KMS-11 (cell line): ENCODE results near the gene DLEU7.

ENCODE experiments used
- H2AFZ ChIP-seq: fragments of 200-600 bp; sonication (generic); 2 replicates; pipeline ENCODE4 v1.6.1; 2016; ENCODE audit warnings: antibody characterized with exemption, mixed run types, low read depth
- H3K27ac ChIP-seq: fragments of 200-600 bp; sonication (generic); 2 replicates; pipeline ENCODE4 v1.6.1; 2016; ENCODE audit warnings: mild to moderate bottlenecking, mixed run types
- H3K27me3 ChIP-seq: fragments of 200-600 bp; sonication (generic); 2 replicates; pipeline ENCODE4 v1.6.1; 2017; ENCODE audit warnings: mild to moderate bottlenecking, low read depth, mixed run types, moderate library complexity; ENCODE audit not compliant: insufficient read depth
- H3K36me3 ChIP-seq: fragments of 200-600 bp; sonication (generic); 2 replicates; pipeline ENCODE4 v1.6.1; 2017; ENCODE audit warnings: mild to moderate bottlenecking, mixed run types; ENCODE audit not compliant: insufficient read depth
- H3K4me1 ChIP-seq: fragments of 200-600 bp; sonication (generic); 2 replicates; pipeline ENCODE4 v1.6.1; 2016; ENCODE audit warnings: mild to moderate bottlenecking, low read depth, mixed run types; ENCODE audit not compliant: poor library complexity, severe bottlenecking
- H3K4me2 ChIP-seq: fragments of 200-600 bp; sonication (generic); 2 replicates; pipeline ENCODE4 v1.7.0; 2016; ENCODE audit warnings: mild to moderate bottlenecking, mixed run types
- H3K4me3 ChIP-seq: fragments of 200-600 bp; sonication (generic); IDR thresholded peaks from 2 replicates; pipeline ENCODE4 v1.6.1; 2017; ENCODE audit warnings: low read depth, low read length, mixed read lengths; ENCODE audit not compliant: insufficient read depth
- H3K79me2 ChIP-seq: fragments of 200-600 bp; sonication (generic); 2 replicates; pipeline ENCODE4 v1.6.1; 2016; ENCODE audit warnings: low read depth, mixed run types; ENCODE audit not compliant: insufficient read depth
- H3K9ac ChIP-seq: fragments of 200-600 bp; sonication (generic); 2 replicates; pipeline ENCODE4 v1.6.1; 2016; ENCODE audit warnings: mild to moderate bottlenecking, mixed run types
- H4K20me1 ChIP-seq: fragments of 200-600 bp; sonication (generic); 2 replicates; pipeline ENCODE4 v1.6.1; 2016; ENCODE audit warnings: mild to moderate bottlenecking, mixed run types; ENCODE audit not compliant: insufficient read depth
- CTCF ChIP-seq: fragments of 200-600 bp; sonication (generic); conservative IDR thresholded peaks from 2 replicates; pipeline ENCODE4 v1.6.1; 2017; ENCODE audit warnings: low read depth, mild to moderate bottlenecking, antibody characterized with exemption, low read length, moderate library complexity, mixed read lengths

Gene DLEU7

GRCh38 chr13:50796463-50796862, 47.0 kb downstream of the DLEU7 start:
- no peaks in the 10 kb centered on the region for H3K36me3 ChIP-seq
- no peaks in the 10 kb centered on the region for H3K27me3 ChIP-seq
- H3K27ac ChIP-seq, result no peak overlapping the region
- H3K4me1 ChIP-seq, result peaks cover 19% of the 10 kb centered on the region
- no peak overlapping the region for H3K9ac ChIP-seq
- H3K4me3 ChIP-seq, result no peak overlapping the region
- H2AFZ ChIP-seq, result no peak overlapping the region
- no peaks in the 10 kb centered on the region for H3K79me2 ChIP-seq
- no peak overlapping the region for H3K4me2 ChIP-seq
- H4K20me1 ChIP-seq, result no peaks in the 10 kb centered on the region
- no peak for TF ChIP-seq CTCF

- no peak for TF ChIP-seq CTCF
- no peaks in the 10 kb centered on the region for H3K27me3 ChIP-seq
- H3K36me3 ChIP-seq, result no peaks in the 10 kb centered on the region
- H3K4me2 ChIP-seq, result no peak overlapping the region
- H3K27ac ChIP-seq, result no peak overlapping the region
- no peak overlapping the region for H2AFZ ChIP-seq
- no peak overlapping the region for H3K9ac ChIP-seq
- H3K4me1 ChIP-seq, result no peaks in the 10 kb centered on the region
- no peaks in the 10 kb centered on the region for H4K20me1 ChIP-seq
- H3K79me2 ChIP-seq, result no peaks in the 10 kb centered on the region
- H3K4me3 ChIP-seq, result no peak overlapping the region
Measured at GRCh38 chr13:50794226-50794625, 49.3 kb downstream of the DLEU7 start.

- Histone ChIP-seq H2AFZ (no peak overlapping the region), H3K79me2 (no peaks in the 10 kb centered on the region), H3K4me1 (no peaks in the 10 kb centered on the region), H3K27ac (no peak overlapping the region), H3K9ac (no peak overlapping the region), H3K27me3 (no peaks in the 10 kb centered on the region), H3K4me3 (no peak overlapping the region), H3K36me3 (no peaks in the 10 kb centered on the region), H3K4me2 (no peak overlapping the region), H4K20me1 (no peaks in the 10 kb centered on the region)
- TF ChIP-seq CTCF, result no peak
Measured at GRCh38 chr13:50793026-50793425, 50.5 kb downstream of the DLEU7 start.

GRCh38 chr13:50788551-50789210, 54.8 kb downstream of the DLEU7 start:
- Histone ChIP-seq H3K4me1 (no peaks in the 10 kb centered on the region), H3K79me2 (no peaks in the 10 kb centered on the region), H3K4me3 (no peak overlapping the region), H3K27me3 (no peaks in the 10 kb centered on the region), H2AFZ (no peak overlapping the region), H3K9ac (no peak overlapping the region), H3K4me2 (no peak overlapping the region), H4K20me1 (no peaks in the 10 kb centered on the region), H3K27ac (no peak overlapping the region), H3K36me3 (no peaks in the 10 kb centered on the region)
- no peak for TF ChIP-seq CTCF
